GM23248 (cell line): Measurements from ENCODE around the gene STAP2. TPM values are rescaled to one million over a fixed set of nuclear protein-coding genes. Genes with fewer than 3 reads are reported as not detected.

Experiments
- DNase-seq: peaks from one replicate; pipeline ENCODE4 v3.0.0-alpha.2; 2015
- H2AFZ ChIP-seq: fragments of 200-600 bp; sonication (generic); 2 replicates; pipeline ENCODE4 v1.6.1; 2016; ENCODE audit warnings: antibody characterized with exemption
- H3F3A ChIP-seq: fragments of 200-600 bp; sonication (generic); 2 replicates; pipeline ENCODE4 v1.6.1; 2016; ENCODE audit warnings: mild to moderate bottlenecking, antibody characterized with exemption, mixed run types; ENCODE audit not compliant: insufficient read depth
- H3K27ac ChIP-seq: fragments of 200-600 bp; sonication (generic); 2 replicates; pipeline ENCODE4 v1.5.1; 2016; ENCODE audit warnings: mild to moderate bottlenecking
- H3K27me3 ChIP-seq: fragments of 200-600 bp; sonication (generic); replicated peaks from 2 replicates; pipeline ENCODE4 v1.6.1; 2016; ENCODE audit warnings: mild to moderate bottlenecking; ENCODE audit not compliant: insufficient read depth
- H3K36me3 ChIP-seq: fragments of 200-600 bp; sonication (generic); 2 replicates; pipeline ENCODE4 v1.6.1; 2016; ENCODE audit warnings: low read depth, mild to moderate bottlenecking
- H3K4me1 ChIP-seq: fragments of 200-600 bp; sonication (generic); 2 replicates; pipeline ENCODE4 v1.6.1; 2016; ENCODE audit warnings: mild to moderate bottlenecking; ENCODE audit not compliant: insufficient read depth
- H3K4me2 ChIP-seq: fragments of 200-600 bp; sonication (generic); one replicate; pipeline ENCODE4 v1.6.1; 2016; ENCODE audit warnings: mild to moderate bottlenecking; ENCODE audit not compliant: unreplicated experiment
- H3K4me3 ChIP-seq: fragments of 200-600 bp; sonication (generic); 2 replicates; pipeline ENCODE4 v1.5.1; 2016; ENCODE audit warnings: mild to moderate bottlenecking
- H3K79me2 ChIP-seq: fragments of 200-600 bp; sonication (generic); 2 replicates; pipeline ENCODE4 v1.6.1; 2016; ENCODE audit warnings: mild to moderate bottlenecking; ENCODE audit not compliant: insufficient read depth
- H3K9ac ChIP-seq: fragments of 200-600 bp; sonication (generic); 2 replicates; pipeline ENCODE4 v1.6.1; 2016; ENCODE audit warnings: mild to moderate bottlenecking
- H3K9me2 ChIP-seq: fragments of 200-600 bp; sonication (generic); 2 replicates; pipeline ENCODE4 v1.6.1; 2016; ENCODE audit warnings: mixed run types, mild to moderate bottlenecking, moderate library complexity; ENCODE audit not compliant: insufficient read depth
- H3K9me3 ChIP-seq: fragments of 200-600 bp; sonication (generic); one replicate; pipeline ENCODE4 v1.6.1; 2017; ENCODE audit warnings: low read depth
- H4K20me1 ChIP-seq: fragments of 200-600 bp; sonication (generic); 2 replicates; pipeline ENCODE4 v1.6.0; 2016; ENCODE audit not compliant: insufficient read depth
- EZH2 ChIP-seq: fragments of 200-600 bp; sonication (generic); IDR thresholded peaks from 2 replicates; pipeline ENCODE4 v1.6.1; 2018; ENCODE audit warnings: antibody characterized with exemption, mild to moderate bottlenecking; ENCODE audit not compliant: insufficient read depth, poor library complexity, severe bottlenecking
- EZH2phosphoT487 ChIP-seq: fragments of 200-600 bp; sonication (generic); IDR thresholded peaks from 2 replicates; pipeline ENCODE4 v1.6.1; 2018; ENCODE audit warnings: antibody characterized with exemption, moderate library complexity, mild to moderate bottlenecking, low read depth; ENCODE audit not compliant: insufficient read depth
- WGBS, 2 experiments: methylation state at CpG; one replicate each; pipeline ENCODE4 v1.1.6; 2015 to 2017; ENCODE audit warnings: low lambda C conversion rate in 2 of 2, low coverage in 1 of 2; ENCODE audit errors: missing lambda C conversion rate in 2 of 2; 5-methylcytosine and 5-hydroxymethylcytosine counted together
- in situ Hi-C: fragments of 300-500 bp; cut with MboI; formaldehyde crosslinking; loops from 2 replicates; pipeline ENCODE4 v1.15.0; 2020
- polyA plus RNA-seq: library from polyadenylated mRNA; unstranded; fragments of >200 nt; fragmentation: Nextera tagmentation; extraction: Ambion mirVana; gene quantifications from 2 replicates; pipeline ENCODE4 v1.2.1, GENCODE V29; 2016
- total RNA-seq: library from RNA; depleted of rRNA; stranded (reverse); fragments of >200 nt; shearing (Covaris generic); gene quantifications from 2 replicates; pipeline ENCODE4 v1.2.3, GENCODE V29; 2014

Gene STAP2
- total and polyA plus RNA-seq, 2 experiments from 2014 or later = 1.7 to 1.8 TPM

DNA sequence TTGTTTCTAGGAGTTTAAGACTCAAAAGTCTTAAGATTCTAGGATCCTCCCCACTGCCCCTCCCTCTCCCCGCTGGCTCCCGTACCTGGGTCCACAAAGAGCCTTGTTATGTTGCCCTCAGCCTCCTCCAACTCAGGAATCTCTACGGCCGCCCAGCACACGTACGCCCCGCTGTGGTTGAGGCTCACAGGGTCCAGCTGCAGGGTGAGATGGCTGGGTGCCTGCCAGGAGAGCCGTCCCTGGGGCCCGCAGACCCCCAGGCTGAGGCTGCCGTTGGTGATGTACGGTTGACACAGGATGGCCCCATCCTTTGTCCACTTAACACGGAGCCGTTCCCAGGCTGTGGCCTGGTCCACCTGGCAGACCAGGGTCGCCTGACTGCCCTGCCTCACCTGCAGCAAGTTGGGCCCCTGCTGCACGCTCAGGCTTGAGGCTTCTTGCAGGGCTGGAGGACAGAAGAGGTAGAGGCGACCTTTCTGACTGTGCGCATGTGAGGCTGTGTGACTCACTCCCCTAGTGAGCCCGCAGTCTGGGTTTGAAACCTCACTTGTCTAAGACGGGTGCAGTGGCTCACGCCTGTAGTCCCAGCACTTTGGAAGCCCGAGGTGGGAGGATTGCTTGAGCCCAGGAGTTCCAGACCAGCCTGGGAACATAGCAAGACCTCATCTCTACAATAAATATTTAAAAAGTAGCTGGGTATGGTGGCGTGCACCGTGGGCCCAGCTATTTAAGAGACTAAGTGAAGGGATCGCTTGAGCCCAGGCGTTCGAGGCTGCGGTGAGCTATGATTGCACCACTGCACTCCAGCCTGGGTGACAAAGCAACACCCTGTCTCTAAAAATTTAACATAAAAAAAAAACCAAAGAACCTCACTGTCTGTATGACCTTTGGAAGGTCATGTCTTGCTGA, 40.5 kb downstream of the STAP2 start:
- TF ChIP-seq EZH2phosphoT487 (no peak), EZH2 (no peak)
- no peak overlapping the region for H3K9ac ChIP-seq
- no peak overlapping the region for H2AFZ ChIP-seq
- no peak overlapping the region for H3K27ac ChIP-seq
- H3K79me2 ChIP-seq = no peaks in the 10 kb centered on the region
- in situ Hi-C loops = no loop called here
- no peak overlapping the region for H3K4me2 ChIP-seq
- no peak for DNase-seq
- H3K36me3 ChIP-seq = no peaks in the 10 kb centered on the region
- H3K27me3 ChIP-seq = no peaks in the 10 kb centered on the region; the same call in 1 of the 2 replicates
- no peaks in the 10 kb centered on the region for H3F3A ChIP-seq
- H3K9me3 ChIP-seq = no peaks in the 10 kb centered on the region
- no peak overlapping the region for H3K4me3 ChIP-seq
- H4K20me1 ChIP-seq = no peaks in the 10 kb centered on the region
- H3K4me1 ChIP-seq = no peaks in the 10 kb centered on the region
- WGBS, 2 experiments = 72 to 73% methylated on average over 26 to 27 of the region's 27 CpGs
- H3K9me2 ChIP-seq = no peaks in the 10 kb centered on the region

DNA sequence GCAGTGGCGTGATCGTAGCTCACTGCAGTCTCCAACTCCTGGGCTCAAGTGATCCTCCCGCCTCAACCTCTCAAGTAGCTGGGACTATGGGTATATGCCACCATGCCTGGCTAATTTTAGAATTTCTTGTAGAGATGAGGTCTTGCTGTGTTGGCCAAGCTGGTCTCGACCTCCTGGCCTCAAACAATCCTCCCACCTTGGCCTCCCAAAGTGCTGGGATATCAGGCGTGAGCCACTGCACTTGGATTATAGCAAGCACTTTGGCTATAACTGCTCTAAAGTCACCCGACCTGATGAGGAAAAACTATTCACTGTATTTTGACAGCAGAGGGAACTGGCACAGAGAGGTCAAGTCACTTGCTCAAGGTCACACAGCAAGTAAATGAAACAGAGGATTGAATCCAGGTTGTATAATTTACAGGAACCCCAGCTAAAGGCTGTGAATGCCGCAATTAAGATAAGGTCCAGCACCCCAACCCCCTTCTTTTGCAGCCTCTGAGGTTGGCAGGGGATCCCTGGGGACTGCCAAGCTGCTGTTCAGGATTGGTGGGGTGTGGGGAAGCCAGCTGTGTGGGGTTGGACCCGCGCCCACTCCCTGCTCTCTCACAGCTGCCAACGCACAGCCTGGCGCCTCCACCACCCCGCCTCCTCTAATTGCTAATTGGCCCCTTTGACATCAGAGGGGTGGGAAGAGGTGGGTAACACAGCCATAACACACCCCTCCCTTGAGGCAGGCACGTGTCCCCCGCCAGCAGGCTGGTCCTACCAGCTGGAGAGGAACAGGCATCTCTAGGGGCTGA, 42.5 kb downstream of the STAP2 start:
- no peaks in the 10 kb centered on the region for H3K9me3 ChIP-seq
- no peak overlapping the region for H3K4me3 ChIP-seq
- no peaks in the 10 kb centered on the region for H3K36me3 ChIP-seq
- H3F3A ChIP-seq = no peaks in the 10 kb centered on the region
- no peaks in the 10 kb centered on the region for H3K79me2 ChIP-seq
- H3K27ac ChIP-seq = no peak overlapping the region
- no peak overlapping the region for H3K4me2 ChIP-seq
- no peak overlapping the region for H2AFZ ChIP-seq
- TF ChIP-seq EZH2 = no peak
- TF ChIP-seq EZH2phosphoT487 = no peak
- H3K9me2 ChIP-seq = no peaks in the 10 kb centered on the region
- no peaks in the 10 kb centered on the region; the same call in 1 of the 2 replicates for H3K27me3 ChIP-seq
- WGBS, 2 experiments = 31 to 34% methylated on average over 14 of the region's 14 CpGs
- H4K20me1 ChIP-seq = no peaks in the 10 kb centered on the region
- no peaks in the 10 kb centered on the region for H3K4me1 ChIP-seq
- no peak overlapping the region for H3K9ac ChIP-seq
- no peak for DNase-seq
- in situ Hi-C loops = no loop called here

- H4K20me1 ChIP-seq = no peaks in the 10 kb centered on the region
- H2AFZ ChIP-seq = no peak overlapping the region
- no peaks in the 10 kb centered on the region for H3K9me2 ChIP-seq
- no peak for TF ChIP-seq EZH2
- no peak for TF ChIP-seq EZH2phosphoT487
- no peaks in the 10 kb centered on the region for H3F3A ChIP-seq
- in situ Hi-C loops = no loop called here
- no peaks in the 10 kb centered on the region for H3K36me3 ChIP-seq
- H3K4me3 ChIP-seq = no peak overlapping the region
- no peaks in the 10 kb centered on the region; the same call in none of the 2 replicates for H3K27me3 ChIP-seq
- DNase-seq = no peak
- no peaks in the 10 kb centered on the region for H3K9me3 ChIP-seq
- no peak overlapping the region for H3K9ac ChIP-seq
- no peak overlapping the region for H3K27ac ChIP-seq
- H3K79me2 ChIP-seq = no peaks in the 10 kb centered on the region
- WGBS, 2 experiments = 29 to 31% methylated on average over 9 to 10 of the region's 10 CpGs
- no peak overlapping the region for H3K4me2 ChIP-seq
- H3K4me1 ChIP-seq = no peaks in the 10 kb centered on the region
Observed at GRCh38 chr19:4294389-4294788, 44.2 kb downstream of the STAP2 start.

GRCh38 chr19:4292515-4292914, 46.1 kb downstream of the STAP2 start:
- no peak overlapping the region for H2AFZ ChIP-seq

More at GRCh38 chr19:4292515-4292914, 46.1 kb downstream of the STAP2 start:
- Histone ChIP-seq H3K9ac (no peak overlapping the region), H3K9me2 (no peaks in the 10 kb centered on the region), H3K27ac (no peak overlapping the region), H3K36me3 (no peaks in the 10 kb centered on the region), H3K9me3 (no peaks in the 10 kb centered on the region), H3K79me2 (no peaks in the 10 kb centered on the region), H3K4me3 (no peak overlapping the region), H3K4me1 (no peaks in the 10 kb centered on the region), H3F3A (no peaks in the 10 kb centered on the region), H4K20me1 (no peaks in the 10 kb centered on the region), H3K4me2 (no peak overlapping the region), H3K27me3 (no peaks in the 10 kb centered on the region; the same call in none of the 2 replicates)
- 59 to 62% methylated on average over 13 to 15 of the region's 15 CpGs for WGBS, 2 experiments
- TF ChIP-seq EZH2 (no peak), EZH2phosphoT487 (no peak)
- in situ Hi-C loops = no loop called here
- DNase-seq = no peak
